CD14-positive monocyte (primary cell): Measurements from ENCODE around the gene SUGCT. TPM values are rescaled to one million over a fixed set of nuclear protein-coding genes. Genes with fewer than 3 reads are reported as not detected.

Experiments used
- DNase-seq, 3 donors: peaks; one replicate each; pipeline ENCODE4 v3.0.0-alpha.2; 2011 to 2022
- H2AFZ ChIP-seq: 2 replicates; pipeline ENCODE4 v1.6.0; 2012; ENCODE audit warnings: mild to moderate bottlenecking, low read depth, low read length, inconsistent platforms; ENCODE audit not compliant: insufficient read depth, poor library complexity, severe bottlenecking
- H3K27ac ChIP-seq, 2 donors: 1 replicate in 1 of 2; 2 replicates in 1 of 2; pipeline ENCODE4 v1.5.1; 2012 to 2013; ENCODE audit warnings: low read length in 2 of 2, control low read depth in 1 of 2, inconsistent platforms in 1 of 2, low read depth in 1 of 2, mild to moderate bottlenecking in 1 of 2
- H3K27me3 ChIP-seq, 2 donors: one replicate each; pipeline versions ENCODE4 v1.6.0 to v1.6.1; 2011 to 2013; ENCODE audit warnings: low read length in 2 of 2; ENCODE audit not compliant: control insufficient read depth in 2 of 2, insufficient read depth in 2 of 2
- H3K36me3 ChIP-seq, 2 donors: replicated peaks in 1 of 2; 1 replicate in 1 of 2; 2 replicates in 1 of 2; pipeline versions ENCODE4 v1.5.1 to v1.6.1; 2012 to 2013; ENCODE audit warnings: low read length in 2 of 2, control low read depth in 1 of 2, inconsistent platforms in 1 of 2, mild to moderate bottlenecking in 1 of 2; ENCODE audit not compliant: insufficient read depth in 2 of 2, control insufficient read depth in 1 of 2
- H3K4me1 ChIP-seq, 2 donors: 1 replicate in 1 of 2; 2 replicates in 1 of 2; pipeline versions ENCODE4 v1.5.1 to v1.6.1; 2012 to 2013; ENCODE audit warnings: low read length in 2 of 2, control low read depth in 1 of 2, inconsistent platforms in 1 of 2, mild to moderate bottlenecking in 1 of 2, moderate library complexity in 1 of 2; ENCODE audit not compliant: insufficient read depth in 2 of 2, control insufficient read depth in 1 of 2
- H3K4me2 ChIP-seq: replicated peaks from 2 replicates; pipeline ENCODE3; 2012; ENCODE audit warnings: low read length, moderate library complexity, mild to moderate bottlenecking; ENCODE audit not compliant: poor library complexity, severe bottlenecking; ENCODE audit errors: extremely low read depth
- H3K4me3 ChIP-seq, 3 experiments: fragments of 200-600 bp in 1 of 3; sonication (generic) in 1 of 3; replicated peaks in 1 of 3; 1 replicate in 2 of 3; 2 replicates in 1 of 3; pipeline ENCODE4 v1.5.1; 2011 to 2013; ENCODE audit warnings: low read length in 3 of 3, mild to moderate bottlenecking in 3 of 3, control low read depth in 2 of 3, low read depth in 2 of 3, inconsistent platforms in 1 of 3, moderate library complexity in 1 of 3
- H3K79me2 ChIP-seq: 2 replicates; pipeline ENCODE4 v1.6.0; 2012; ENCODE audit warnings: mild to moderate bottlenecking, control low read depth, inconsistent platforms, low read length, moderate library complexity; ENCODE audit not compliant: insufficient read depth
- H3K9ac ChIP-seq: 2 replicates; pipeline ENCODE4 v1.6.0; 2017; ENCODE audit warnings: low read length, mild to moderate bottlenecking; ENCODE audit not compliant: insufficient read depth, poor library complexity, severe bottlenecking
- H3K9me3 ChIP-seq, 2 donors: replicated peaks in 1 of 2; 1 replicate in 1 of 2; 2 replicates in 1 of 2; pipeline versions ENCODE4 v1.5.1 to v1.6.1; 2012 to 2013; ENCODE audit warnings: low read length in 2 of 2, control low read depth in 1 of 2; ENCODE audit not compliant: control insufficient read depth in 1 of 2, insufficient read depth in 1 of 2
- H4K20me1 ChIP-seq: 2 replicates; pipeline ENCODE4 v1.6.0; 2012; ENCODE audit warnings: mild to moderate bottlenecking, low read length, control low read depth, moderate library complexity; ENCODE audit not compliant: insufficient read depth
- H3K27ac Mint-ChIP-seq, 7 donors: one replicate each; pipeline ENCODE4 v1.8.0; 2020; ENCODE audit warnings: mild to moderate bottlenecking in 7 of 7, mixed read lengths in 7 of 7, moderate library complexity in 6 of 7, inconsistent platforms in 2 of 7
- H3K27me3 Mint-ChIP-seq, 3 donors: one replicate each; pipeline ENCODE4 v1.8.0; 2021 to 2022; ENCODE audit warnings: low read depth in 3 of 3, mild to moderate bottlenecking in 3 of 3, mixed read lengths in 3 of 3, moderate library complexity in 3 of 3, inconsistent platforms in 1 of 3
- H3K36me3 Mint-ChIP-seq, 2 donors: one replicate each; pipeline ENCODE4 v1.8.0; 2020; ENCODE audit warnings: mixed read lengths in 2 of 2, inconsistent platforms in 1 of 2, mild to moderate bottlenecking in 1 of 2
- H3K4me1 Mint-ChIP-seq: one replicate; pipeline ENCODE4 v1.8.0; 2020; ENCODE audit warnings: mild to moderate bottlenecking, mixed read lengths
- H3K4me3 Mint-ChIP-seq, 2 donors: one replicate each; pipeline ENCODE4 v1.8.0; 2020; ENCODE audit warnings: mild to moderate bottlenecking in 2 of 2, mixed read lengths in 2 of 2, moderate library complexity in 1 of 2
- H3K9me3 Mint-ChIP-seq, 7 donors: one replicate each; pipeline ENCODE4 v1.8.0; 2020 to 2022; ENCODE audit warnings: mixed read lengths in 7 of 7, mild to moderate bottlenecking in 6 of 7, moderate library complexity in 6 of 7, inconsistent platforms in 2 of 7
- CTCF ChIP-seq: fragments of 200-600 bp; IDR thresholded peaks from one replicate; pipeline ENCODE4 v1.8.0; 2022; ENCODE audit warnings: antibody characterized with exemption, mild to moderate bottlenecking
- WGBS: methylation state at CpG from one replicate; pipeline ENCODE4 v1.1.5; 2013; ENCODE audit warnings: missing lambda C conversion rate; ENCODE audit not compliant: insufficient coverage; 5-methylcytosine and 5-hydroxymethylcytosine counted together
- intact Hi-C, 2 donors: fragments of 100-400 bp; cut with micrococcal nuclease; formaldehyde crosslinking; loops; one replicate each; pipeline versions ENCODE4 v1.15.0 to v1.15.1; 2023
- polyA plus RNA-seq, 3 donors: library from polyadenylated mRNA; depleted of rRNA in 1 of 3; unstranded in 2 of 3; stranded (reverse) in 1 of 3; fragments of 300-500 nt in 2 of 3; fragments of >200 nt in 1 of 3; fragmentation: Illumina TruSeq in 2 of 3; gene quantifications; 1 replicate in 2 of 3; 2 replicates in 1 of 3; pipeline ENCODE4 v1.2.3, GENCODE V29; 2012 to 2021

Gene SUGCT
- polyA plus RNA-seq, 3 donors = not detected

GRCh38 chr7:40899151-40899550 lies 764.3 kb downstream of the SUGCT start:
- no peak for TF ChIP-seq CTCF
- no peak overlapping the region for H3K27ac Mint-ChIP-seq
- peaks cover 0 to 28% of the 10 kb centered on the region in 2 donors for H3K9me3 ChIP-seq
- no peaks in the 10 kb centered on the region for H3K36me3 ChIP-seq
- H4K20me1 ChIP-seq = no peaks in the 10 kb centered on the region
- DNase-seq = no peak
- H3K27me3 ChIP-seq = no peaks in the 10 kb centered on the region
- peaks cover 9 to 47% (median 20%) of the 10 kb centered on the region in 7 donors for H3K9me3 Mint-ChIP-seq
- no peak overlapping the region for H3K9ac ChIP-seq
- H3K79me2 ChIP-seq = no peaks in the 10 kb centered on the region
- H3K4me1 Mint-ChIP-seq = no peaks in the 10 kb centered on the region
- H3K4me3 Mint-ChIP-seq = no peak overlapping the region
- H3K27ac ChIP-seq = no peak overlapping the region
- H3K36me3 Mint-ChIP-seq = no peaks in the 10 kb centered on the region
- H2AFZ ChIP-seq = no peak overlapping the region
- peaks cover 0 to 1% (median 1%) of the 10 kb centered on the region in 3 donors for H3K27me3 Mint-ChIP-seq
- no peaks in the 10 kb centered on the region for H3K4me1 ChIP-seq
- WGBS = 97% methylated on average over 11 of the region's 15 CpGs
- no peak overlapping the region for H3K4me2 ChIP-seq
- H3K4me3 ChIP-seq = no peak overlapping the region
- intact Hi-C loops = no loop called here

DNA sequence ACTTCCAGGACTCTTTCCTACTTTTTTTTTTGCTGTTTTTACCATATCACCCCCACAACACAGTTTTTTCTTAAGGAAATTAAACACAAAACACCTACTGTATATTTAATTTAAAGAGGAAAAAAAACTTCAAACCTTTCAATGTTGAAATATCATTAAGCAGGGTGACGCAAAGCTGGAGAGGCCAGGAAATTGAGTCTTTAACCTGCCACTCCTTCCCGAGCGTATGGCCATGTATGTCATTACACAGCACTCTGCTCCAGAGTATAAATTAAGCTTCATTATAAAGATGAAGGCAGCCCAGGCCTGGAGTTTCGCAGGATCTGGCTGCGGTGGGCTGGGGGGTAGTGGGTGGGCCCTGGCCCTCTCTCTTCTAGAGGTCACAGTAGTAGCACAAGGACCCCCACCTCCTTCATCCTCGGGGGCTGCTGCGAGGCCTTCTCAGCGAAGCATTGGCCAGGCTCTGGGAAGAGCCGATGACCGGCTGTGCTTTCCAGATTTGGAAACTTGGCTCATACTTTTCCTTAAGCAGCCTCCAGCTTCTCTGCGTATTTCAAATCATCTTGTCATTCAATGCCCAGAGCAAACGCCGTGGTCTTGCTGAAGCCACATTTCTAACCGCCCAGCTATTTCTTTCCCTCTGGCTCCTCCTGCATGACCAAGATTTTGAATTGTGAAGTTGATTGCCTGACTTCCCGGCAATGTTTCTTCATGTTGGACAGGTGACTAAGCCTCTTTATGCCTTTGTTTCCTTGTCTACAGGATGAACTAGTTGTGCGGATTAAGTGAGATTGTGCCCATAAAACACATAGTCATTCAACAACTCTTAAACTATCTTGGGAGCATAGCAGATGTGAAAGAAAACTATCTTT lies 765.1 kb downstream of the SUGCT start:
- H2AFZ ChIP-seq = no peak overlapping the region
- no peaks in the 10 kb centered on the region for H3K4me1 Mint-ChIP-seq

More for the DNA sequence above, 765.1 kb downstream of the SUGCT start:
- no peaks in the 10 kb centered on the region for H3K36me3 ChIP-seq
- WGBS = 98% methylated on average over 6 of the region's 16 CpGs
- no peaks in the 10 kb centered on the region for H3K27me3 ChIP-seq
- H3K9ac ChIP-seq = no peak overlapping the region
- no peaks in the 10 kb centered on the region for H3K79me2 ChIP-seq
- H3K4me3 ChIP-seq = no peak overlapping the region
- no peak for TF ChIP-seq CTCF
- intact Hi-C loops = no loop called here
- no peak overlapping the region for H3K4me3 Mint-ChIP-seq
- no peak overlapping the region for H3K27ac ChIP-seq
- no peaks in the 10 kb centered on the region for H3K36me3 Mint-ChIP-seq
- no peaks in the 10 kb centered on the region for H4K20me1 ChIP-seq
- no peaks in the 10 kb centered on the region for H3K4me1 ChIP-seq
- peaks cover 0 to 28% of the 10 kb centered on the region in 2 donors for H3K9me3 ChIP-seq
- peaks cover 0 to 1% (median 1%) of the 10 kb centered on the region in 3 donors for H3K27me3 Mint-ChIP-seq
- H3K27ac Mint-ChIP-seq = no peak overlapping the region
- no peak overlapping the region for H3K4me2 ChIP-seq
- peaks cover 12 to 47% (median 20%) of the 10 kb centered on the region in 7 donors for H3K9me3 Mint-ChIP-seq
- DNase-seq = no peak
